SKM-1 (cell line): ENCODE results near the gene C20orf141.

Experiments used
- DNase-seq: peaks from one replicate; lab custom pipeline; 2025; ENCODE audit not compliant: unreplicated experiment; lab: John Stamatoyannopoulos, UW

C20orf141 gene

GRCh38 chr20:2846698-2847097 is 31.9 kb downstream of the C20orf141 start:
- DNase-seq: no peak

- no peak for DNase-seq
Observed at GRCh38 chr20:2847802-2848201, 33.0 kb downstream of the C20orf141 start.

DNA sequence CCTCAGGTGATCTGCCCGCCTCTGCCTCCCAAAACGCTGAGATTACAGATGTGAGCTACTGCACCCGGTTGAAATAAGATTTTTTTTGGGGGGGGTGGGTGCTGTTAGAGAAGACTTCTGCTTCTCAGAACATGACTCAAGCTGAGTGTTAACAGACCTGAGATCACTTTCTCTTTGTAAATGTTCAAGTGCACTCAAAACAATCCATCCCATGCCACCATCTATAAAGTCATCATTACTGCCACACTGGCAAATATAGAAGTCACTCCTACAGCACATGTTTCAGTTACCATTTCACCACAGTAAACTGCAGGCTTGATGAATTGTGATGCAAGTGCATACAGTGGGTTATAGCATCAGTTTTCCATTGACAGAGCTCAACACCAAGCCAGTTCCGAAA is 34.7 kb downstream of the C20orf141 start:
- DNase-seq: no peak

GRCh38 chr20:2851086-2851485 is 36.3 kb downstream of the C20orf141 start:
- no peak for DNase-seq

DNA sequence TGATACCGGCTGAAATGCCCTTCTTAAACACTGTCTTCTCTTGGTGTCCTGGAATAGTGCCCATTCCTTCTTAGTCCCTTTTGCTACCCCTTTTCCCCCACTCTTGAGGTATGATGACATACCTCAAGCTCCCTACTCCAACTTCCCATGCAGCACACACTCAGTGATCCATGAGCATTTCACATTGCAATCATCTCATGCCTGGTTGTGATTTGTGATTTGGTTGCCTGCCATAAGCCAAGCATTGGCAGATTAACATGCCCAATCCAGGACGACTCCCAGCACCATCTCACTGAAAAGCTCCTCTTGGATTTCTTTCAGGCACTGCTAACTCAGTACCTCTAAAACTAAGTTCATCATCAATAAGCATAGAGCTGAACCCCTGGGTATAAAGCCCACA is 43.8 kb downstream of the C20orf141 start:
- no peak for DNase-seq

GRCh38 chr20:2859330-2860121 is 44.7 kb downstream of the C20orf141 start:
- no peak for DNase-seq

DNA sequence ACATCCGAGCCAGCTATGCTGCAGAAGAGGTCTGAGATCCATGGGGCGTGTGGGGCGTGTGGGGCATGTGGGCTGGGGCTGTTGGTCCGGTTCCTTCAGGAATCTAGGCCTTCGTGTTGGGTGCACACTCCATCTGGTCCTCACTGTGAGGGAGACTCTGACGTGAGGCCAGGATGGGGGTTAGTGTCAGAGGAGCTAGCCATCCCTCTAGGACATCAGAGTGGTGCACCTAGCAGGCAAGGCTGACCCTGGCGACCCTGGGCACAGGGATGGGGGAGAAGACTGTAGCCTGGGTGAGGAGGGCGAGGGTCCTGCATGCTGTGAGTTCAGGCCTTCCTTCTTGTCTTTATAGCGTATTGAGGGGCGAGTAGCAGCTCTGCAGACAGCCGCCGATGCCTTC is 49.8 kb downstream of the C20orf141 start:
- no peak for DNase-seq

DNA sequence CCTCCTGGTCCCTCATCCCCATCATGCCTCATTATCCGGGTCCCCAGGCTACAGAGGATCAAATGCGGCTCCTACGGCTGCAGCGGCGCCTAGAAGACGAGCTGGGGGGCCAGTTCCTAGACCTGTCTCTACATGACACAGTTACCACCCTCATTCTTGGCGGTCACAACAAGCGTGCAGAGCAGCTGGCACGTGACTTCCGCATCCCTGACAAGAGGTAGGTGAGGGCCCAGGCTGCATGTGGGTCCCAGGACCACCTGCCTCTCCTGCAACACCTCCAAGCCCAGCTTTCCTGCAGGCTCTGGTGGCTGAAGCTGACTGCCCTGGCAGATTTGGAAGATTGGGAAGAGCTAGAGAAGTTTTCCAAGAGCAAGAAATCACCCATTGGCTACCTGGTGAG is 50.3 kb downstream of the C20orf141 start:
- DNase-seq: no peak
